ENCODE results near the gene GSTA3.
"Not testable (repeated sequence)": the region's sequence is repeated elsewhere in the genome, so short reads cannot be mapped to it uniquely, and the experiment has no call there.

The GSTA3 gene

GRCh38 chr6:52868240-52868639, 41.3 kb downstream of the GSTA3 start:
- H3K9me3 ChIP-seq (ENCODE audit: control insufficient read depth, low read length): no peaks in the 10 kb centered on the region
- H3K36me3 ChIP-seq (ENCODE audit: control insufficient read depth, insufficient read depth, low read length): no peaks in the 10 kb centered on the region
- WGBS, 2 experiments (ENCODE audit: insufficient coverage in 2 of 2): 86% methylated on average over 1 of the region's 1 CpG; no CpG with 5 or more reads in 1 of the 2 experiments
- no peak overlapping the region for H3K27ac ChIP-seq (ENCODE audit: low read depth, low read length, severe bottlenecking)
- H3K4me1 ChIP-seq (ENCODE audit: control insufficient read depth, insufficient read depth, low read length, poor library complexity, severe bottlenecking): no peaks in the 10 kb centered on the region
- H3K4me3 ChIP-seq (ENCODE audit: extremely low read depth, insufficient read depth, low read length, poor library complexity, severe bottlenecking): no peak overlapping the region

DNA sequence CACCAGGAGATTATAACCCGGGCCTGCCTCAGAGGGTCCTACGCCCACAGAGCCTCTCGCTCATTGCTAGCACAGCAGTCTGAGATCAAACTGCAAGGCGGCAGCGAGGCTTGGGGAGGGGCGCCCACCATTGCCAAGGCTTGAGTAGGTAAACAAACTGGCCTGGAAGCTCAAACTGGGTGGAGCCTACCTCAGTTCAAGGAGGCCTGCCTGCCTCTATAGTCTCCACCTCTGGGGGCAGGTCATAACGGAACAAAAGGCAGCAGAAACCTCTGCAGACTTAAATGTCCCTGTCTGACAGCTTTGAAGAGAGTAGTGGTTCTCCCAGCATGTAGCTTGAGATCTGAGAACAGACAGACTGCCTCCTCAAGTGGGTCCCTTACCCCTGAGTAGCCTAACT, 48.3 kb downstream of the GSTA3 start:
- H3K4me1 ChIP-seq (ENCODE audit: control insufficient read depth, insufficient read depth, low read length, poor library complexity, severe bottlenecking); H3K4me3 ChIP-seq (ENCODE audit: extremely low read depth, insufficient read depth, low read length, poor library complexity, severe bottlenecking); H3K27ac ChIP-seq (ENCODE audit: low read depth, low read length, severe bottlenecking); H3K9me3 ChIP-seq (ENCODE audit: control insufficient read depth, low read length); H3K36me3 ChIP-seq (ENCODE audit: control insufficient read depth, insufficient read depth, low read length): not testable (repeated sequence)
- 61 to 65% methylated on average over 6 to 7 of the region's 7 CpGs for WGBS, 2 experiments (ENCODE audit: insufficient coverage in 2 of 2)

GRCh38 chr6:52858416-52858815, 51.1 kb downstream of the GSTA3 start:
- Histone ChIP-seq H3K9me3 (ENCODE audit: control insufficient read depth, low read length) (no peaks in the 10 kb centered on the region), H3K27ac (ENCODE audit: low read depth, low read length, severe bottlenecking) (no peak overlapping the region), H3K36me3 (ENCODE audit: control insufficient read depth, insufficient read depth, low read length) (no peaks in the 10 kb centered on the region), H3K4me1 (ENCODE audit: control insufficient read depth, insufficient read depth, low read length, poor library complexity, severe bottlenecking) (peaks cover 5% of the 10 kb centered on the region), H3K4me3 (ENCODE audit: extremely low read depth, insufficient read depth, low read length, poor library complexity, severe bottlenecking) (no peak overlapping the region)
- WGBS, 2 experiments (ENCODE audit: insufficient coverage in 2 of 2): 100% methylated on average over 4 of the region's 4 CpGs

GRCh38 chr6:52856137-52856536, 53.4 kb downstream of the GSTA3 start:
- H3K4me3 ChIP-seq (ENCODE audit: extremely low read depth, insufficient read depth, low read length, poor library complexity, severe bottlenecking); H3K27ac ChIP-seq (ENCODE audit: low read depth, low read length, severe bottlenecking); H3K4me1 ChIP-seq (ENCODE audit: control insufficient read depth, insufficient read depth, low read length, poor library complexity, severe bottlenecking); H3K9me3 ChIP-seq (ENCODE audit: control insufficient read depth, low read length); H3K36me3 ChIP-seq (ENCODE audit: control insufficient read depth, insufficient read depth, low read length): not testable (repeated sequence)
- WGBS, 2 experiments (ENCODE audit: insufficient coverage in 2 of 2): 0 to 20% methylated on average over 1 to 2 of the region's 3 CpGs

DNA sequence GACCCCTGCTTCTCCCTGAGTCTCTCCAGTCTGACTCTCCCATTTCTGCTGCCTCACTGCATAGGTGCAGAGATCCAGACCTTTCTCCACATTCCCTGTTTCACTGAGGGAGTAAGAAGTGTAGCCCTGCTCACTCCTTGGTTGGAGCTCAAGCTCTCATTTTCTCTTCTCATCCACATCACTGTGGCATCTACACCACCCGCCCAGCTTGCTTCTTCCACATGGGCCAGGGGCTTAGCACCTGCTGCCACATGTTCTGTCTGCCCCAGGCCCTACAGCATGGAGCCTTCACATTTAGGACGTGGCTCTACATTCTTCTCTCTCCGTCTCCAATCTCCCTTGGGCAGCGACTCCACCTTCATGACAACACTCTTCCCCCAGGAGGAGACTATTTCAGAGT, 60.4 kb downstream of the GSTA3 start:
- Histone ChIP-seq H3K36me3 (ENCODE audit: control insufficient read depth, insufficient read depth, low read length) (no peaks in the 10 kb centered on the region), H3K27ac (ENCODE audit: low read depth, low read length, severe bottlenecking) (no peak overlapping the region), H3K4me3 (ENCODE audit: extremely low read depth, insufficient read depth, low read length, poor library complexity, severe bottlenecking) (no peak overlapping the region), H3K9me3 (ENCODE audit: control insufficient read depth, low read length) (peaks cover 4% of the 10 kb centered on the region), H3K4me1 (ENCODE audit: control insufficient read depth, insufficient read depth, low read length, poor library complexity, severe bottlenecking) (no peaks in the 10 kb centered on the region)
- 90 to 91% methylated on average over 4 of the region's 4 CpGs for WGBS, 2 experiments (ENCODE audit: insufficient coverage in 2 of 2)
